Effector CD4-positive, alpha-beta T cell (primary cell): ENCODE measurements around the gene HMCES.

ENCODE experiments used
- DNase-seq: peaks from one replicate; pipeline ENCODE4 v3.0.0-alpha.2; 2020

HMCES gene

DNA sequence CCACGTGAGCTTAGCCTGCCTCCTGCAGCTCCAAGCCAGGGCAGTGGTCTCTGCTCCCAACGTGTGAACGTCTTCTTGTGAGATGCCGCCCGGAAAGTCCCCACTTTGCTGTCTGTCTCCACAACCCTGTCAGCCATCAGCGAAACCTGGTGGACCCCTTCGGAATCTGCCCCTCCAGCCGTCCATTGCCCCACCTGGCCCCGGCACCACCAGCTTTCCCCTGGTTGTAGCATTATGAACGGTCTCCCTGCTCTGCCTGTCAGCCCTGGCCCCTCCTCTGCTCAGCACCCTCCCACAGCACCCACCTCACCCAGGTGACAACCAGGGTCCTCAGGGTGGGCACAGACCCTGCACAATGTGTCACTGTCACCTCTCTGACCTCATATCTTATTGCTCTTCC is 71.1 kb downstream of the HMCES start:
- DNase-seq: no peak

DNA sequence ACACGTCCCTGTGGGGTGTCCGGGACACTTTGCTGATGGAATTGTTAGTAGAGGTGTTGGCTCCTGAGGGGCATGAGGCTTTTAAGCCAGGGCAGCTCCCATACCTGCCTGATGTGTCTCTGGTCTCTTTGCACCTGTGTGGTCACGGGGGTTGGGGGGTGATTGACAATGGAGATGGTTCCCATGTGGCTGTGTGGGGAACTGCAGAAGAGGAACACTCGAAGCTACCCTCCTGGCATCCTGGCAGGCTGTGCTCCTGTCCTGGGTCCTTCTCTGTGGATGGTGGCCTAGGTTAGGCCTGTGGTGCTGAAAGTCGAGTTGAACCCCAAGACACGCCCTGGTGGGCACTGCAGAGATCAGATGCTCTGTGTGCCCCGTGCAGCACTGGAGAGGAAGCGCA is 73.4 kb downstream of the HMCES start:
- DNase-seq: no peak

DNA sequence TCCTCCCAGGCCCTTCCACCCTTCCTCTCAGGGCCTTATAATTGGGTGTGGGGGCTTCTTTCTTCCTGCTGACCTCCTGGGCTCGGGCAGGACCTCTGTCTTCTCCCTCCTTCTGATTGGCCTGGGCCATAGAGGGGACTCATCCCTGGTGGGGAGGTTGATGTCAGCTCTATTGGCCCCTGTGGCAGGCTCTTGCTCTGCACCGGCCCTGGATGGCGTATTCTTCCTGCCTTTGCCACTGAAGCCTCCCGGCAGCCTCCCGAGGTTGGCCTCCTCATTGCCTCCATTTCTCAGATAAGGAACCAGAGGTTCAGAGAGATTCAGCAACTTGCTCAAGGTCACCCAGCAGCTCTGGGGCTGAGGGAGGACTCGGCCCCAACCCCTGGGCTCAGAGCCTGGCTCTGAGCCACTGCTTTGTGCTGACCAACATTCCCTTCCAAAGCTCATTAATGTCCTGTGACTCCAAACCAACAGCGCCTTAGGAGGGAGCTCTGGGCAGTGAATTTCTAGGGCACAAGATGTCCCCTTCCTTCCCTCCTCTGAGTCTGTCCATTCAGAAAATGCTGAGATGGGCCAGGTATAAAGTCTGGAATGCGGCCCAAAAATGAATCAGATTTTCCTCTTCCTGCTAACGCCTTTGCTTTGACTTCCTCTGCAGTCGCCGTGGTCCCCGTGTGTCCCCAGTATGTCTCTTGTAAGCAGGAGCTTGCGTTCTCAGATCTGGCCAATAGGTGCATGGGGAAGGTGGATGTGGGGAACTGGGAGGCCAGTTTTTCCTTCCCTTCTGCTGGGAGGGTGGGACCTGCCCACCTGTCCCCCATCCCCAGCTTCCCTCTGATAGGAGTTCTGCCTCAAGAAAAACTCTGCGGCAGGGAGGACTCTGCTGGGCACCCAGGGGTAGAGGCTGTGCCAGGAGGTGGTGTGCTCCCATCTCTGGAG is 74.2 kb downstream of the HMCES start:
- no peak for DNase-seq

DNA sequence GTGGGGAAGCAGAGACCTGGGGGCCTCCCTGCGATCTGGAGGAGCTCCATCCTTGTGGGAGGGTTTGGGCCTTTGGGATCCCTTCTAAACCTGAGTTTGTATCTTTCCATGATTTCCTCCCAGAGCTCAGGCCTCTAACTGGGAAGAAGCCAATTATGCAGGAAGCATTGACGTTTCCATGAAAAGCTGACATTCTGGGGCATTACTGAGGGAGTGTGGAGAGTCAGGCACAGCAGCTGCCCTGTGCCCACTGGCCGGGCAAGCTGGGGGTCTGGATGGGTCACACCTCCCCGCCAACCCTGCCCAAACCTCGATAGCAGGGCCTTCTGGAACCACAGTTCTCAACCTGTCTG is 74.9 kb downstream of the HMCES start:
- DNase-seq: no peak
